Cardiac fibroblast (primary cell): ENCODE results near the gene CHPT1.

Experiments used
- DNase-seq, 2 donors: peaks; one replicate each; pipeline versions ENCODE4 v3.0.0 to v3.0.0-alpha.2; 2010; ENCODE audit warnings: low read depth in 2 of 2
- H3K4me3 ChIP-seq, 2 donors: replicated peaks in 1 of 2; 1 replicate in 1 of 2; 2 replicates in 1 of 2; pipeline ENCODE4 v1.5.1; 2011; ENCODE audit warnings: low read depth in 2 of 2, low read length in 2 of 2, mild to moderate bottlenecking in 2 of 2, moderate library complexity in 1 of 2
- CTCF ChIP-seq: IDR thresholded peaks from one replicate; pipeline ENCODE4 v1.5.1; 2011; ENCODE audit warnings: low read depth, mild to moderate bottlenecking, low read length, inconsistent platforms

Gene CHPT1

DNA sequence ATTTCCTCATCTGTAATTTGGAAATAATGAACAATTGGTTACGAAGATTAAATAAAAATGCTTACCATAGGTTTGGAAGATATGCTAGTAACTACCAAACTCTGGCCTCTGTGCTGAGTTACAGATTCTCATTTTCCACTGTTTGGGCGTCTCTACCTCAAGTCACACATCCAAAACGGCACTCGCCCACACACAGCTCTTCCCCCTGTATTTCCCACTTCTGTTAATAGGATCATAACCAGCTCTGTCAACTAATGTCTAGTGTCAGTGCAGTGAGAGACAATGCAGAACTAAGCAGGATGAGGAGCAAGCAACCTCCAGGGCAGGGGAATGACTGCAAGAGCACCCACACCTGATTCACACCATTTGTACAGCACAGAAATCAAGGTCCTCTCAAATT, 52.7 kb downstream of the CHPT1 start:
- no peak for TF ChIP-seq CTCF

GRCh38 chr12:101759396-101760047, 62.1 kb downstream of the CHPT1 start:
- TF ChIP-seq CTCF = peak; percentile 84
- H3K4me3 ChIP-seq = no peak overlapping the region
- DNase-seq = peak; percentile 49 to 54

More for the DNA sequence above, 52.7 kb downstream of the CHPT1 start:
- DNase-seq = no peak
- H3K4me3 ChIP-seq = no peak overlapping the region

DNA sequence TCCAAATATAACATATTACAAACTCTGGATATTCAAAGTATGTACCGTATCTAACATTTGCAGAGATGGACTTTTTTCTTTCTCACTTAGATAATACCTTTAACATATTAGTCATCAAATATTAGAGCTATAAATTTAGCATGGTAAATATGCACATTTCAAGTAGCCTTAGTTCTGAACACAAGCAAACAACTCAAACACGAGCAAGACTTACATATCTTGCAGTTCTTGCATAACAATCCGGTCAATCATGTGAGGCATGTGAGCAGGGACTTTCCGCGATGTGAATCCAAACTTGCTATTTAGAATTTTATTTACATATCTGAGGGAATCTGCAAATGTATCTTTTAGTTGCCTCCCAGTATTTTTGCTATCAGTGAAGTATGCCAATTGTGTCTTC, 63.9 kb downstream of the CHPT1 start:
- TF ChIP-seq CTCF = no peak
- peak in 1 of 2 donors; percentile 30 for DNase-seq
- no peak overlapping the region for H3K4me3 ChIP-seq

DNA sequence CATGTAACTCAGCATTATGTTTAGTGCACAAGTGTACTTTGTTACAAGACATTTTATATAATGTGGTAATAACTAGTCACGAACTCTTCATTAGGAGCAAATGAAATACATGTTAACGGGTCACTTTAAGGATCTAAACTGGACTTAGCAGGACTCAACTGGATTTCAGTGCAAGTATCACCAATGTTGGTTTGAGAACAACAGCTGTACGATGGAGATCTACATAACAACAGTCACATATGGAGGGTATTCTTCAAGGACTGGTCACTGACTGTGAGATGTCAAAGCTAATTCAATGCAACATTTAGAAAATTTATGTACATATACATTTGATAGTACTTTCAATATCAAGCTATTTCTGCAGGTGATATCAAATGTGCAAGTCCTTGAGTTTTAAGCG, 64.3 kb downstream of the CHPT1 start:
- DNase-seq = no peak
- no peak for TF ChIP-seq CTCF

GRCh38 chr12:101763246-101763931, 65.9 kb downstream of the CHPT1 start:
- TF ChIP-seq CTCF = no peak
- DNase-seq = no peak
- no peak overlapping the region for H3K4me3 ChIP-seq

More for the DNA sequence above, 64.3 kb downstream of the CHPT1 start:
- H3K4me3 ChIP-seq = no peak overlapping the region

- DNase-seq = peak in 1 of 2 donors; percentile 42
- no peak for TF ChIP-seq CTCF
- no peak overlapping the region for H3K4me3 ChIP-seq
Measured at GRCh38 chr12:101764051-101764792, 66.8 kb downstream of the CHPT1 start.
